HUES6 (cell line): Measurements from ENCODE around the gene MRI1.
A peak's percentile ranks its signal among the peaks of the same experiment; 100 is the strongest.
"Not testable (repeated sequence)": the region's sequence is repeated elsewhere in the genome, so short reads cannot be mapped to it uniquely, and the experiment has no call there.

Experiments used
- H3K27ac ChIP-seq: 2 replicates; pipeline ENCODE4 v1.7.0; 2013; ENCODE audit warnings: low read depth, mild to moderate bottlenecking, low read length, inconsistent platforms
- H3K27me3 ChIP-seq: 2 replicates; pipeline ENCODE4 v1.6.1; 2013; ENCODE audit warnings: low read length; ENCODE audit not compliant: control insufficient read depth, insufficient read depth
- H3K36me3 ChIP-seq: 2 replicates; pipeline ENCODE4 v1.6.1; 2013; ENCODE audit warnings: low read length; ENCODE audit not compliant: control insufficient read depth, insufficient read depth
- H3K4me1 ChIP-seq: 2 replicates; pipeline ENCODE4 v1.6.1; 2013; ENCODE audit warnings: low read length; ENCODE audit not compliant: control insufficient read depth, insufficient read depth
- H3K4me3 ChIP-seq: 2 replicates; pipeline ENCODE4 v1.5.1; 2013; ENCODE audit warnings: low read depth, low read length
- H3K9ac ChIP-seq: one replicate; pipeline ENCODE4 v1.6.1; 2013; ENCODE audit warnings: mild to moderate bottlenecking, low read length
- H3K9me3 ChIP-seq: 2 replicates; pipeline ENCODE4 v1.6.1; 2013; ENCODE audit warnings: low read depth, low read length; ENCODE audit not compliant: control insufficient read depth, insufficient read depth

The MRI1 gene

GRCh38 chr19:13778398-13778797 lies 14.1 kb downstream of the MRI1 start:
- Histone ChIP-seq H3K9me3 (no peaks in the 10 kb centered on the region), H3K27me3 (no peaks in the 10 kb centered on the region), H3K4me3 (no peak overlapping the region), H3K36me3 (peaks cover 36% of the 10 kb centered on the region), H3K27ac (no peak overlapping the region), H3K4me1 (peaks cover 7% of the 10 kb centered on the region; the same call in 1 of the 2 replicates), H3K9ac (no peak overlapping the region)

DNA sequence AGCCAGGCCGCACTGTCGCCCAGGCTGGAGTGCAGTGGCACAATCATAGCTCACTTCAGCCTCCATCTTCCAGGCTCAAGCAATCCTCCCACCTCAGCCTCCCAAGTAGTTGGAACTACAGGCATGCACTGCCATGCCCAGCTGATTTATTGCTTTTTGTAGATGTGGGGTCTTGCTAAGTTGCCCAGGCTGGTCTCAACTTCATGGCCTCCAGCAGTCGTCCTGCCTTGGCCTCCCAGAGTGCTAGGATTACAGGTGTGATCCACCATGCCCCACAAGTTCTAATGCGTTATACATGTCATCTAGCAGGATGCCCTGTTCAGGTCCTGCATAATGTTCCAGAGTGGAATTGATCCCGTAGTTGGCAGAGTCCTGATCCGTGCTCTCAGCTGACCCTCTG lies 14.5 kb downstream of the MRI1 start:
- H3K9me3 ChIP-seq = no peaks in the 10 kb centered on the region
- peaks cover 7% of the 10 kb centered on the region; the same call in 1 of the 2 replicates for H3K4me1 ChIP-seq
- H3K36me3 ChIP-seq = peaks cover 36% of the 10 kb centered on the region
- no peaks in the 10 kb centered on the region for H3K27me3 ChIP-seq
- H3K9ac ChIP-seq = no peak overlapping the region
- H3K27ac ChIP-seq = no peak overlapping the region
- no peak overlapping the region for H3K4me3 ChIP-seq

DNA sequence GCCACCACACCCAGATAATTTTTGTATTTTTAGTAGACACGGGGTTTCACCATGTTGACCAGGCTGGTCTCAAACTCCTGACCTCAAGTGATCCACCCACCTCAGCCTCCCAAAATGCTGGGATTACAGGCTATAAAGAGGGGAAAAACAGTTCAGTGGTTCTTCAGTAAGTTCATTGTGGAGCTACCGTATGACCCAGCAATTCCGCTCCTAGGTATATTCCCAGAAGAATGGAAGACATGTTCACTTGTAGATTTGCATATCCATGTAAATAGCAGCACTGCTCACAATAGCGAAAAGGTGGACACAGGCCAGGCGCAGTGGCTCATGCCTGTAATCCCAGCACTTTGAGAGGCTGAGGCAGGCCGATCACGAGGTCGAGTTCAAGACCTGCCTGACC lies 15.5 kb downstream of the MRI1 start:
- H3K4me1 ChIP-seq, H3K27me3 ChIP-seq, H3K27ac ChIP-seq, H3K9ac ChIP-seq, H3K9me3 ChIP-seq, H3K4me3 ChIP-seq: not testable (repeated sequence)
- H3K36me3 ChIP-seq = peaks cover 36% of the 10 kb centered on the region

DNA sequence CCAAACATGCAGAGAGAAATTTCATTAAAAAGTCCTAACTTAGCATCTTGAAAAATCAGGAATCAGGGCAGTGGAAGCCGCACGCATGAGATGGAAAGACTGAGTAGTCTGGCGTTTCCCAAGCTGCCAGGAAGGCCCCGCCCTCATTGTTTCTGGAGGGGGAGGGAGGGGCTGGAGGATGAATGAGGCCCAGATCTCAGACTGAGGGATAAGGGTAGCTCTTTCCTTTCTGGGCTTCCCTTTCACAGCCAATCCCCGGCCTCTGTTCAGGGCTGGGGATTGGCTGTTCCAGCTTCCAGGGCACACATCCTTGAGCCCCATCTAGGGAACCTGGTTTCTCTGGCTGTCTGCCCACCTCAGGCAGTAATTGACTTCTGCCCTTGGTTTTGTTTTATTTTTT lies 17.2 kb downstream of the MRI1 start:
- no peaks in the 10 kb centered on the region for H3K9me3 ChIP-seq
- peaks cover 7% of the 10 kb centered on the region; the same call in 1 of the 2 replicates for H3K4me1 ChIP-seq
- H3K27ac ChIP-seq = no peak overlapping the region
- H3K4me3 ChIP-seq = no peak overlapping the region
- peaks cover 32% of the 10 kb centered on the region for H3K36me3 ChIP-seq
- no peak overlapping the region for H3K9ac ChIP-seq
- no peaks in the 10 kb centered on the region for H3K27me3 ChIP-seq

DNA sequence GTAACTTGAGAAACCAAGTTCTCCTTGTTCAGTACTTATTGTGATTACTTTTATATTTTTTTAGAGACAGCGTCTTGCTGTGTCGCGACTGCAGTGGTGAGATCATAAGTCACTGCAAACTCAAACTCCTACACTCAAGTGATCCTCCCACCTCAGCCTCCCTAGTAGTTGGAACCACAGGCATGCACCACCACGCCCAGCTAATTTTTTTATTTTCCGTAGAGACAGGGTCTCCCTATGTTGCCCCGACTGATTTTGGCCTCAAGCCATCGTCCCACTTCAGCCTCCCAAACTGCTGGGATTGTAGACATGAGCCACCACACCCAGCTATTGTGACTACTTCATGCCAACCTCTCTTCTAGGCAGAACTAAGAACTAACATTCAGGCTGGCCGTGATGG lies 18.2 kb downstream of the MRI1 start:
- H3K27me3 ChIP-seq = no peaks in the 10 kb centered on the region
- H3K9ac ChIP-seq = no peak overlapping the region
- no peak overlapping the region for H3K4me3 ChIP-seq
- peaks cover 25% of the 10 kb centered on the region for H3K36me3 ChIP-seq
- no peaks in the 10 kb centered on the region for H3K9me3 ChIP-seq
- H3K4me1 ChIP-seq = peaks cover 7% of the 10 kb centered on the region; the same call in 1 of the 2 replicates
- H3K27ac ChIP-seq = no peak overlapping the region

DNA sequence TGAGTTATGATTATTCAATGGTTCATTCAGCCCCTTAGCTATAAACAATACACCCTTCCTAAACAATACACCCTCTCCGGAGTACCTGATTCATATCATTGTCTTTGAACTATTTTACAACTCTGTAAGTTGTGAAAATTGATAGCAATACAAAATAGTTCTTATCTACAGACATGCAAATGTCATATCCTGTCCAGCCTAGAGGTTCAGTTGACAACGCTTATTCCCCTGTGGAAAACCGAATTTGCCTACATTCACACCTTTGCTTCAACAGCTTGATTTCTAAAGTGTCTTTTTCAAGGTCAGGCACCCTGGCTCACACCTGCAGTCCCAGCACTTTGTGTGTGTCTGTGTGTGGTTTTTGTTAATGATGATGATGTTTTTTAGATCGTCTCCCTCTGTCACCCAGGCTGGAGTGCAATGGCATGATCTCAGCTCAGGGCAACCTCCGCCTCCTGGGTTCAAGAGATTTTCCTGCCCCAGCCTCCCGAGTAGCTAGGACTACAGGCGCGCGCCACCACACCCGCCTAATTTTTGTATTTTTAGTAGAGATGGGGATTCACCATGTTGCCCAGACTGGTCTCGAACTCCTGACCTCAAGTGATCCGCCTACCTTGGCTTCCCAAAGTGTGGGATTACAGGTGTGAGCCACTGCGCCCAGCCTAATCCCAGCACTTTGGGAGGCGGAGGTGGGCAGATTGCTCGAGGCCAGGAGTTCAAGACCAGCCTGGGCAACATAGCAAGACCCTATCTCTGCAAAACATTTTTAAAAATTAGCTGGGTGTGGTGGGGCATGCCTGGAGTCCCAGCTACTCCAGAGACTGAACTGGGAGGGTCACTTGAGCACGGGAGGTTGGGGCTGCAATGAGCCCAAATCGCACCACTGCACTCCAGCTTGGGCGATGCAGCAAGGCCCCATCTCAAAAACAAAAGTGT lies 19.5 kb downstream of the MRI1 start:
- H3K4me3 ChIP-seq = no peak overlapping the region
- peaks cover 12% of the 10 kb centered on the region for H3K36me3 ChIP-seq
- no peak overlapping the region for H3K9ac ChIP-seq
- H3K9me3 ChIP-seq = no peaks in the 10 kb centered on the region
- peaks cover 7% of the 10 kb centered on the region; the same call in 1 of the 2 replicates for H3K4me1 ChIP-seq
- H3K27me3 ChIP-seq = no peaks in the 10 kb centered on the region
- no peak overlapping the region for H3K27ac ChIP-seq

DNA sequence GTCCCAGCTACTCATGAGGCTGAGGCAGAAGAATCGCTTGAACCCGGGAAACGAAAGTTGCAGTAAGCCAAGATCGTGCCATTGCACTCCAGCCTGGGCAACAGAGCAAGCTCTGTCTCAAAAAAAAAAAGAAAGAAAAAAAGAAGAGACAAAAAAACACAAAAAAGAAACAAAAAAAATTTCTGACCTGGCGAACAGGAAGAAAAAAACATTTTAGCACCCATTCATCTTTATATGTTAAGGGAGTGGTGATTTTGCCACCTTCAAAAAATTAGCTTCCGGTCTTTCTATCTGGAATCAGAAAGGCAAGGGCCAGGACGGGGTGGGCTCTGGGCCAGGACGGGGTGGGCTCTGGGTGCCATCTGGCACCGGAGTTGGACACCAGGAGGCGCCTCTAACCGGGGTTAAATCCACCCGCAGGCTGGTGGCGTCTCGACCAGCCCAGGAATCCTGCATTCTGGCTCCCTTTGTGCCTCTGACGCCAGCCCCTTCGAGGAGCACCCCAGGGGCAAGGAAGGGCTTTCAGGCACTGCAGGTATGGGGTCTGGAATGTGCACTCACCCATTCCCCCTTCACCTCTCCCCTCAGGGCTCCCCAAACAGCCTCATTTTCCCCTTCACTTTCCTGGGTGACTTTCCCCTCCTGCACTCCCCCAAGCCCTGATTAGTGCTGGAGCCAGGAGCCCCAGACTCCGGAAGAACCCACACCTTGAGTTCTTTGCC lies 20.6 kb downstream of the MRI1 start:
- Histone ChIP-seq H3K27ac (no peak overlapping the region), H3K27me3 (no peaks in the 10 kb centered on the region), H3K9me3 (no peaks in the 10 kb centered on the region), H3K9ac (no peak overlapping the region), H3K4me1 (peaks cover 7% of the 10 kb centered on the region; the same call in 1 of the 2 replicates), H3K36me3 (peaks cover 1% of the 10 kb centered on the region; the same call in 1 of the 2 replicates), H3K4me3 (no peak overlapping the region)

- Histone ChIP-seq H3K9me3 (no peaks in the 10 kb centered on the region), H3K4me1 (peaks cover 7% of the 10 kb centered on the region; the same call in 1 of the 2 replicates), H3K4me3 (no peak overlapping the region), H3K36me3 (no peaks in the 10 kb centered on the region), H3K27me3 (no peaks in the 10 kb centered on the region), H3K27ac (no peak overlapping the region), H3K9ac (no peak overlapping the region)
Observed at GRCh38 chr19:13788991-13789390, 24.7 kb downstream of the MRI1 start.

GRCh38 chr19:13790354-13790753 lies 26.0 kb downstream of the MRI1 start:
- no peak overlapping the region for H3K27ac ChIP-seq
- H3K4me3 ChIP-seq = no peak overlapping the region

GRCh38 chr19:13793317-13793716 lies 29.0 kb downstream of the MRI1 start:
- not testable (repeated sequence) for H3K9ac ChIP-seq, H3K4me1 ChIP-seq, H3K36me3 ChIP-seq, H3K27ac ChIP-seq, H3K27me3 ChIP-seq, H3K9me3 ChIP-seq, H3K4me3 ChIP-seq

More at GRCh38 chr19:13790354-13790753, 26.0 kb downstream of the MRI1 start:
- H3K27me3 ChIP-seq = no peaks in the 10 kb centered on the region
- H3K9ac ChIP-seq = no peak overlapping the region
- no peaks in the 10 kb centered on the region for H3K9me3 ChIP-seq
- no peaks in the 10 kb centered on the region for H3K36me3 ChIP-seq
- no peaks in the 10 kb centered on the region for H3K4me1 ChIP-seq

GRCh38 chr19:13794398-13794756 lies 30.1 kb downstream of the MRI1 start:
- H3K27ac ChIP-seq = peak overlapping the region; percentile 45; the same call in 1 of the 2 replicates
- peaks cover 6% of the 10 kb centered on the region; the same call in 1 of the 2 replicates for H3K4me1 ChIP-seq
- H3K9me3 ChIP-seq = no peaks in the 10 kb centered on the region
- peak overlapping the region; percentile 61 for H3K4me3 ChIP-seq
- H3K9ac ChIP-seq = peak overlapping the region; percentile 8
- no peaks in the 10 kb centered on the region for H3K36me3 ChIP-seq
- no peaks in the 10 kb centered on the region for H3K27me3 ChIP-seq
